HG02678 (cell line): ENCODE data around the gene GRIFIN.

Experiments
- ATAC-seq: cut with Tn5 transposase; IDR thresholded peaks from one replicate; pipeline ENCODE4 v1.9.1; 2021; ENCODE audit warnings: mild to moderate bottlenecking, moderate library complexity; ENCODE audit not compliant: unreplicated experiment

GRIFIN gene

DNA sequence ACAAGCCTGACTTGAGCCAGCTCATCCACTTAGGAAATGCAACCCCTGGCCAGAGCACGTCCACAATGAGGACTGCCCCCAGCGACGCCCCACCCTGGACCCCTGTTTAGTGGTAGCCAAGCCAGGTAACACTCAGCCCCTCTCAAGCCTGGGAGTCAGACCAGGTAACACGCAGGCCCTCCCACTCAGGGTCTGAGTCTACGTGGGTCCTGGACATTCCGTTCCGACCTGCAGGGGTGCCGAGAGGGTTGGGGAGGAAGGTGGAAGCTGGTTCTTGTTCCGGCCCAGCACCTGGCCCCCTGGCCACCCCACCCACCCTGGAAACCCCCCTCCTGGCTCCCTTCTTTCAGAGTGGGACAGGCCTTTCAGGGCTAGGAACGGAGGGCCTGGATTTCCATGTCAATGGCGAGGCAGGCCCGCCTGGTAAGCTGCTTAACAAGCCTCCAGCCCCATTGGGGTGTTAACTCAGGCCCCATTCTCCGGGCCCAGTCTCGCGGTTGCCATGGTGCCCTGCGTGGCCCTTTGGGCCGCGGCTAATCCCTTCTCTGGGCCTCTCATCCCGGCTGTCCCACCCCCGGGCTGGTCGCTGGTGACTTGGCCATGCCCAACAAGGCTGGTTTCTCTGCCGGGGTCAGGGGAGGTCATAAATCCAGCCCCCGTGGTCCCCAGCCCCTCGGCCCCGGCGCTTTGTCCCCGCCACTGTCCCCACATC lies 23.7 kb upstream of the GRIFIN start:
- ATAC-seq = no peak

DNA sequence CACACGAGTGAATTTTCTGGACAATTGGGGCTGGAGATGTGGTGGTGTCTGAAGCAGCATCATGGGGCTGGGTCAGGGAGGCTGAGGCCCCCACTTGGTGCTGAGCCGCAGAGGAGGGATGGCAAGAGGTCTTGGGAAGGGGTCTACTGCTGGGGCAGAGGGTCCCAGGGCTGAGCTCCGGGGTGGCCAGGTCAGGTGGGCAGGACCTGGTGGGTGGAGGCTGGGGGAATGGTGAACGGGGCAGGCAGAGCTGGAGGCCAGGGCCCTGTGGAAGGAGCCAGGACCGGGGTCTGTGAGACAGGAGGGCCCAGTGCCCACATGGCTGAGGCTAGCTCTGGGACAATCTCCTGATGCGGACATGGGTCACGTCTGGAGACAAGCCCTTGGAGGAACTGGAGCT lies 23.0 kb upstream of the GRIFIN start:
- ATAC-seq = no peak

DNA sequence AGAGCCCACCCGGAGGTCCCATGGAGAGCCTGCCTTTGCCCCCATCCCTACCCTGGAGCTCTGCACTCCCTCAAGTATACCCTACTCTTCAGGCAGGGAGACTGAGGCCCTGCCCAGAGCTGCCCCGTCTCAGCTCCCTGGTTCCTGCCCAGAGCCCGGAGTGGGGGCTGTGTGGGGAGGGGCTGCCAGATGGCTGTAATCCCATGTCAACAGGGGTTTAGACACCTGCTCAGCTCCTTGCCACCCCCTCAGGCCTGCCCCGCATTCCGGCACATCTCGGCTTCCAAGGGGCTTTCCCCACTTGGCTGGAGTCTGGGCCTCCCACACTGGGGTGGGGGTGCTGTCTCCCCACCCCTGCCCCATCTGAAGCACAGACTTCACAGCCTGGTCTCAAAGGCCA lies 22.5 kb upstream of the GRIFIN start:
- ATAC-seq = no peak

DNA sequence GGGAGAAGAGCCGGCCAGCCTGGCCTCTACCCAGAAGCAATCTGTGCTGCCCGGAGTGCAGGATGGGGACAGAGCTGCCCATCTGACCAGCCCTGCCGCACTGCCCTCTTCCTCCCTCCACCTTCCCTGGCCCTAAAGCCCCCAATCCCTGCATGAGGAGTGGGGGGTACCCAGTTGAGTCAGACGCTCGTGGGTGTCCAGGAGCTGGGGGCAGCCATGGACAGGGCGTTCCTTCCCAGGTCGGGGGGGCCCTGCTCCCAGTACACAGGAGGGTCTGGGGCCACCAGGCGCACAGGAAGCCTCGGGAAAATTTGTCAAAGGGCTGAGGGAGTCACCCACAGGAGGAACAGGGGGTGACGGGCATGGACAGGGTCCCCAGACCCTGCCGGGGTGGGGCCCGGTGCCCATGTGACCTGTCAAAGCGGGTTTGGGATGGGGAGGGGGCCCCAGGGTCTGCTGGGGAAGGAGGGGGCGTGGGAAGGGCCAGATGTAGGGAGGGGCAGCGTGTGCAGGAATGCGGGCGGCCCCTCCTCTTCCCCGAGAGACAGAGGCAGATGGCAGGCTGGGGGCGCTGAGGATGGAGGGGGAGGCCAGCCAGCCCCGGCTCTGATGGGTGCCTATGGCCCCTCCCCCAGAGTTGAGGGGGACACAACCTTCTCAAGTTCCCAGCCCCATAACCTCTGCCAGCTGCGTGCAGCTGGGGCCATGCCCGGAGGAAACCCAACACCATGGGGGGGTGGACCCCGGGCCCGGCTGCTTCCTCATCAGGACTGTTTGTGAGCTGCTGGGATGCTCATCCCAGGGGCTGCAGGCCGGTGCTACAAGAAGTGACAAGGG lies 21.5 kb upstream of the GRIFIN start:
- ATAC-seq = no peak

DNA sequence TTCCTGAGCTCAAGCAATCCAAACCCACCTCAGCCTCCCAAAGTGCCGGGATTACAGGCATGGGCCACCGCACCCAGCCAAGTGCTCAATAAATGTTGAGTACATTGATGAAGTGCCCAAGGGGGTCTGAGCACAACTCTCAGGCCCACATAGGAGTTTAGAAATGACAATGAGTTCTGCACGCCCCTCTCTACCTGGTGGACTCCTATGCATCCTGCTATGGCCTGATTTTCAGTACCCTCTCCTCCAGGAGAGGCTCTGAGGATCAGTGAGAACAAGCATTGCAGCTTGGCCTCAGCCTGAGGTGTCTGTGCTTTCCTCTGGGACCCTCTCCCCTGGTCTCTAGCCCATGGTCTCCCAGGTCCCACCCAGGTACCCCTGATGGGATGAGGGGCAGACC lies 20.9 kb upstream of the GRIFIN start:
- ATAC-seq = no peak

DNA sequence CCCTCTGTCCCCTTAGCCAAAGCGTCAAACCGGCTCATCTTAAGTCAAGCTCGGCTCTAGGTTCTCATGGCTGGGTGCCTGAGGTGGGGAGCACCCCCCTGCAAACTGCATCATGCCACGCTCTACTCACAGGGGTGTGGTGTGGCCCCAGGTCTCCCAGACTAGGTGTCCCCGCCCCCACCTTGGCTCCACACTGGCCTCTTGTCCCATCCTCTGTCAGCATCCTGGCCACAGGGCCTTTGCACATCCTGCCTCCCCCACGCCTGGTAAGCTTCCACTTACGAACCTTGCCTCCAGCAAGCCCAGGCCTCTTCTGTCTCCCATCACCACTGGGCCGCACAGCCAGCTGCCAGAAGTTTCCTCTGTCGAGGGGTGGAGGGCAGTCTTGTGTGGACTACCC lies 20.2 kb upstream of the GRIFIN start:
- no peak for ATAC-seq

DNA sequence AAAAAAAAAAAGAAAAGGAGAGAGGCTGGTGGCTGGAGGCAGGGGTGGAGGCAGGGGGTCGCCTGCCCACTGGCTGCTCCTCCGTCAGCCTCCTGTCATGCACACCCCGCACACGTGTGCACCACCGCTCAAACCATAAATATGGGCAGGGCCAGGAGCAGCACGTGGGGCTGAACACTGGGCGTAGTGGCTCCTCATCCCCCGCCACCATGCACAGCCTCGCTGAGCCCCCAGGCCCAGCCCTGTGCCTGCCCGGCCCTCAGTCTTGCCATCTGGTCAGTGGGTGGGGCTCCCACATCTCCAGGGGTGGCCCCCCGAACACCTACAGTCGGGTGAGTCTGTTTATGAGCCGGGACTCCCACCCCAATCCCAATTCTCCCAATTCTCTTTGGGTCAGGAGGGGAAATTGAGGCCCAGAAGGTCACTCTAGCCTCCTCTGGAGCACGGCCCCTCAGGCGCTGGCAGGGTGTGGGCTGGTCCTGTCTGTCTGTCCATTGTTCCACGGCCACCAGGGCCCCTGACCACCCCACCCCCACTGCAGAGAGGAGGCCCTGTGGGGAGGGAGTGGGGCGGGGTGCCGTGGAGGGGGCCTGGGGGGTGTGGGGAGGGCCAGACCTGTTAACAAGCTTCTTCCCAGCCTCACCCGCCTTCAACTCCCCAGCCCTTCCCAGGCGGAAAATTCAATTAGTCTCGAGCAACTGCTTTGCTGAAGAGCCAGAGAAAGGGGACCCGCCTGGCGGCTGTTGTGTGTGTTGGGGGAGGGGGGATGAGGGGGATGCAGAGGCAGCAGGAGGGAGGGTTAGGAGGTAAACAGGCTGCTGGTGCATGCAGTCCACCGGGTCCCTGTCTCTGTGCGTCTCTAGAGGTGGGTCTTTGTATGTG lies 19.5 kb upstream of the GRIFIN start:
- no peak for ATAC-seq

DNA sequence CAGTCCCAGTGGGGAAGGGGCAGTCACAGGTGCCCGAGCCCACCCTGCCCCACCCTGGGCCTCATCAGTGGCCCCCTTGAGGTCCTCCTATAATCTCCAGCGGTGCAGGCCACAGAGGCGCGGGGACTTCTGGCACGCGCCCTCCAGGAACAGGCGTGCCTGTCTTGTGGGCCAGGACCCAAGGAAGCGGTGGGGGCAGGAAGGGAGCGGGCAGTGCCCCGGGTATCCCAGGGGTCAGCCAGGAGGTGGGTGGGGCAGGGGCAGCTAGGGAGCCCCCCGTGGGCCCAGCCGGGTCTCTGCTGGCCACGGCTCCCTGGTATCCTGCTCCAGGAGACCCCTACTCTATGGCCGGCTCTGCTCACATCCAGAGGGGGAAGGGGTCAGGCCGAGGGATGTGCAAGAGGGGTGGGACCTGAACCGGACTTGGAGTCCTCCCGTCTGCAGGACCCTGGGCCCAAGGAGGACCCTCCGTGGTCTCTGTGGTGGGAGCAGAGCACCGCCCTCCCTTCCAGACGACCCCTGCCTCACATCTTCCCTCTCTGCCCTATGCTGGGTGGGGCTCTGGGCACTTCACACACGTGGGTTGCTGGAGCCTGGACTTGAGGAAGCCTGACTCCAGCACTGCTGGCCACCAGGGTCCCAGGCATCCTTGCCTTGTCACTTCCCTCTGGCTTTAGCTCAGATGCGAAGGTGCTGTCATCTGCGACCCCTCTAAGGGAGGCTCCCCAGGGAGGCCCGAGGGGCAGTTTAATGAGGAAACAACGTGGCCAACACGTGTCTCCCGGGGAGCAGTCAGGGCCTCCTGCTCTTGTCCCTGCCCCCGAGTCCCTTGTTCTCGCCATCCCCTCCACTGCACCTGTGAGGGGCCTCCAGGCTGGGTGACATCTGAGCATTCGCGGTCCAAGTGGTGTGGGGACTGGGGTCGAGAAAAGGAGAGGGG lies 18.3 kb upstream of the GRIFIN start:
- ATAC-seq = no peak

DNA sequence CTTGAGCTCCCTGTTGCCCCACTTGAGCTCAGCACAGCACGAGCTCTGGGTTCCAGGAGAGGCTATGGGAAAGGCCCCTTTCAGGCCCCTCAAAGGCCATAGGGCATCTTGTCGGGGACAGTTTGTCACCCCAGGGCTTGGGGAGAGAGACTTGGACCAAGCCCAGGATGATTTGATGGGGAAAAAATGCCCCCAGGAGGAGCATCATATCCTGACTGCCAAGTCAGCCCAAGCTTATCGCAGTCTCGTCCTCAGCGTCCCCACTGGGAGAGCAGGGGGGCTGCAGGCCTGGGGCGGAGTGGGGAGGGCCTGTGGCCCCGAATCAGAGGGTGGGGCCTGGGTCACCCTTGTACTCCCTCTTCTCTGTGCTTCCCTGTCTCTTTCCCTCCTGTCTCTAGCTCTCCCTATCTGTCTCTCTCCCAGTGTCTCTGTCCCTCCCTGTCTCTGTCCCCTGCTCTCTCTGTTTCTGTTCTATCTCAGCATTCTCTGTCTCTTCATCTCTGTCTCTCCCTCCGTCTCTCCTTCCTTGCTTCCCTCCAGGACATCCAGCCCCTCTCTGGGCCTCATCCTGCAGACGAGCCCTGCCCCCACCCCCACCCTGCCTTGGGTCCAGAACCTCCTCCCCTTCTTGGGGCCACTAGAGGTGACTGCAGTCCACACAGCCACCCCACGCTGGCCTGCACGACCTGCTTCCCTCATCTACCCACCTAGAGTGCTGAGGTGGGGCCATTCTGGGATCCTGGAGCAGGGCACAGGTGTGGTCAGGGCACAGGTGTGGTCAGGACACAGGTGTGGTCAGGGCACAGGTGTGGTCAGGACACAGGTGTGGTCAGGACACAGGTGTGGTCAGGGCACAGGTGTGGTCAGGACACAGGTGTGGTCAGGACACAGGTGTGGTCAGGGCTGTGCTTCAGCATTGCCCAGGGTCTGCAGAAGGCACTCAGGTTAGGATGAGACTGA lies 17.3 kb upstream of the GRIFIN start:
- no peak for ATAC-seq

DNA sequence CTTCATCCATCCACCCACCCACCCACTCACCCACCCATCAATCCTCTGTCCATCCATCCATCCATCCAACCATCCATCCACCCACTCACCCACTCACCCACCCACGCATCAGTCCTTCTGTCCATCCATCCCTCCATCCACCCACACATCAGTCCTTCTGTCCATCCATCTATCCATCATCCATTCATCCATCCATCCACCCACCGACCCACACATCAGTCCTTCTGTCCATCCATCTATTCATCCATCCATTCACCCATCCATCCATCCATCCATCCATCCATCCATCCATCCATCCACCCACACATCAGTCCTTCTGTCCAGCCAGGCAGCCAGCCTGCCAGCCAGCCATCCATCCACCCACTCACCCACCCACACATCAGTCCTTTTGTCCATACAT lies 15.8 kb upstream of the GRIFIN start:
- ATAC-seq = no peak

DNA sequence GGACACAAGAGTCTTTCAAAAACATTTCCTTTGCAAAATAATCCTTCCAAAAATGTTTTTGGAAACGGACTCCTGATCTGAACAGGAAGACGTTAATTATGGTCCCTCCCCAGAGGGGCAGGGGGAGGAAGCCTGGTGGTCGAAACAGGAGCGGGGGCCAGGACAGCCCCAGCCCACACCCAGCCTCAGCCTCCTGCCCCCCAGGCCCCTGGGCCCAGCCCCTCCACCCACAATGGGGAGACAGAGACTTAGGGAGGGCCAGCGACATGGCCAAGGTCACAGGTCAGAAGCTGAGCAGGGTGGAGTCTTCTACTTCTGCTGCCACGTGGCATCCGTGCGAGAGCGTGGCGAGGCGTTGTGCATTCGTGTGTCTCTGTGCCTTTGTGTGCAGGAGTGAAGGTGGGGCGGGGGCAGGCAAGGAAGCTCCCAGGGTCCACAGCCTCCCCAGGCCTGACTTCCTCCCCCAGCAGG lies 14.0 kb upstream of the GRIFIN start:
- no peak for ATAC-seq

DNA sequence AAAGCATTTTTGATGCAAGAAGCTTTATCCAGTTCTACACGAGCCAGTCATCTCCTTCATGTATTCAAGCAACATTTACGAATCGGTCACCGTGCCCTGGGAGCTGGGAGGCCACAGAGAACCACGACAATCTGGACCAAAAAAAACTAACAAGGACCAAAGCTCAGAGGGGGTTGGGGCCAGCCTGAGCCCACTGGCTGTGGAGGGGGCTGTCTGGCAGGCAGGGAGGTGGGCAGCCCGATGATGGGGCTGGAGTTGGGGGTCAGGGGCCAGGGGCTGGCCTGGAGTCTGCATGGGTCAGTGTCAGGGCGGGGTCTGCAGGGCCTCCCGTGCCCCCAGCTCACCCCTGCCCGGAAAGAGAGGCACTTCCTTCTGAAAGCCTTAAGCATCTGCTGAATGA lies 12.5 kb upstream of the GRIFIN start:
- no peak for ATAC-seq

DNA sequence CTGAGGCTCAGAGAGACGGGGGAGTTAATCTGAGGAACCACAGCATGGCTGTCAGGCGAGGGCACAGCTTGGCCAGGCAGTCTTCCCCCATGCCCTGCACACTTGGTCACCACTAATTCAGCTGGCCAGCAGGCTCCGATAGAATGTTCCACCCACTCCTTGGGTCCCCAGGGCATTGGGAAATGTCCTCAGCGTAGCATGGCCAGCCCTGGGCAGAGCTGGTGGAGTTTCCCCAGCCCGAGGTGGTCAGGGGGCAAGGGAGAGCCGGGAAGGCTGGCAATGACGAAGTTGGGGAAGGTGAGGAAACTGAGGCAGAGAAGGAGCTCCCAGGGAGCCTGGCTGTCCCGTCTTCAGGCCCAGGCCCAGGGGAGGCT lies 12.1 kb upstream of the GRIFIN start:
- no peak for ATAC-seq

DNA sequence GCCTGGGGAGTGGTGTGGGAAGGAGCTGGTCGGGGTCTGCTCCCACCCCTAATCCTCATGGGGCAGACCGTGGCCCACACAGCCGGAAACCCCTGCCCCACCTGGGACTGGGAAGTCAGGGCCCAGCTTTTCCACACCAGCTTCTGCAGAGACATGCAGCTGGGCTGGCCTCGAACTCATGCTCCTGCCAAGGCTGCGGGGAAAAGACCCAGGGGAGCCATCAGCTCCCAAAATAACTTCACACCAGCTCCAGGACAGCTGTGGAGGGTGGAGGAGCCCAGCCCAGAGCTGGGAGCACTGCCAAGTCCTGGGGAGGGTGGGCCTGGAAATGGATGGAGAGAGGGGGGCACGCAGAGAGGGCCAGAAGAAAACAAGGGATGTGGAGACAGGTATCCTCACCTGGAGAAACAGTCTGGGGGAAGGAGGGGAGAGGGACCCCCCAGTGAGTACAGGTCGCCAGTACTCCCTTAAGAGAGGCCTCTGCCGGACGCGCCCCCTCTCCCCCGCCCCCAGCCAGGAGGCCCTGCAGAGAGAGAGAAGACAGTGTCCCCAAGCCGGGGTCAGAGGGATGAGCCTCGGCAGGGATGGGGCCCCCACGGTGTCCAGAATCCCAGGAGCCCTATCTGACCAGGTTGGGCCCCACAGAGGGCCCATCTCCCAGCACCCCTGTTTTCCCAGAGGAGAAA lies 11.5 kb upstream of the GRIFIN start:
- ATAC-seq = no peak

DNA sequence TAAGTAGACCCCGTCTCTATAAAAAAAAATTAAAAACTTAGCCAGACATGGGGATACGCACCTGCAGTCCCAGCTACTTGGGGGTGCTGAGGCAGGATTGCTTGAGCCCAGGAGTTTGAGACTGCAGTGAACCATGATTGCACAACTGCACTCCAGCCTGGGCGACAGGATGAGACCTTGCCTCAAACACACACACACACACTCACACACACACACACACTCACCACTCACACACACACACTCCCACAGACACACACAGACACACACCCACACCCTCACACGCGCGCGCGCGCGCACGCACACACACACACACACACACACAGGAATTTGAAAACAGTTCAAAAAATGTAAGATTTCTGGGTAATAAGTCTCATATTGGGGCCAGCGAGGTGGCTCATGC lies 8.7 kb upstream of the GRIFIN start:
- ATAC-seq = no peak

DNA sequence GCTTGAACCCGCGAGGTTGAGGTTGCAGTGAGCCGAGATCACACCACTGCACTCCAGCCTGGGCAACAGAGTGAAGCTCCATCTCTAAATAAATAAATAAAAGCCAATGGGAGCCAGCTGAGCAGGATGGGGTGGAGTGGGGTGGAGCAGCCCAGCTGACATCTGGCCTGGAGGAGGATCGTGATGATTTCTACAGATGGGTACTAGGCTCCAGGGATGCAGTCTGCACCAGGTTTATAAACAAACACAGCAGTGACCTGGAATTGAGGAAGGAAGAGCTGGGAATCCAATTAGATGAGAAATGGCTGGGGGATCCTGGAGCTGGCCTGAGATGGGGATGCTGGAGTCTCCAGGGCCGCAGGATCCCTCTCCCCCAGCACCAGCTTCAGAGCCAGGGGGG lies 7.3 kb upstream of the GRIFIN start:
- ATAC-seq = no peak

DNA sequence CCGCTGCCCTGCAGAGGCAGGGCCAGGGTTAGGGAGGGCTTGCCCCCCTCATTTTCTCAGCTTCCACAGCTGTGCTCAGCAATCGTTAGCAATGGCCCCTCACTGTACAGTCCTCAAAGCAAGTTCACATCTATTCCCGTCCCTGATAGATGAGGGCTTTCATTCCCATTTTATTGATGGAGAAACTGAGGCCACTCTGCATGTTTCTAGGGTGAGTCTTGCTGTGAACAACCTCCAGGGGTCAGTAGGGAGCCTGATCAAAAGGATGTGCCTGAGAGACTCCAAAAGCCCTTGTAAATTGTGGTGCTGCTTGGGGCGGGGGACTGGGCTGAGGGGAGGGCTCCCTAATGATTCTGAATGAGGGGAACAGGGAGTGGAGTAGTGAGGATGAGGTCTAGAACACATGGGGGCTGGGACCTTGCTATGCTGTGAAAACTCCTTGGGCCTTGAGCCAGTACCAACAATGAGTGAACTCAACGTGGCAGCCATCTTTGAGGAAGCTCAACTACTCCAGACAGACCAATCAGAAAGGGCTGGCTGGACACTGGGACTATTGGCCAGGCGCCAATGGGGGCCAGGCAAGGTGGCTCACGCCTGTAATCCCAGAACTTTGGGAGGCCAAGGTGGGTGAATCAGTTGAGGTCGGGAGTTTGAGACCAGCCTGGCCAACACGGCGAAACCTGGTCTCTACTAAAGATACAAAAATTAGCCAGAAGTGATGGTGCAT lies 6.7 kb upstream of the GRIFIN start:
- no peak for ATAC-seq

DNA sequence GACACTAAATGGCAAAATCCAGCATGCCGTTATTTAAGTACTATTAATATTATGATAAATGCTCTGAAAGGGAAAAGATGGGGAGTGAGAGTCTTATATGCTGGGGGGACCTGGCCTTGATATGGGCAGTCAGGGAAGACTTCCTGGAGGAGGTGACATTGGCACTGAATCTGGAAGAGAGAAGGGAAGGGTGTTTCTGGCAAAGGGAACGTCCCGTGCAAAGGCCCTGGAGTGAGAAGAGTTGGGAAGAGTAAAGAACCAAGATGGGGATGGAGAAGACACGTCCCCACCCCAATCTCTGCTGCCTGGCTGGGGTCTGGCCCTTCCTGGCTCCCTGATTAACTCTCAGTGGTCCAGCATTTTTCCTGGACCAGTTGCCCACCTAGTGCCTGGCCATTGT lies 5.0 kb upstream of the GRIFIN start:
- no peak for ATAC-seq
